ENCODE results near the gene CEP164. TPM values are rescaled to one million over a fixed set of nuclear protein-coding genes. Genes with fewer than 3 reads are reported as not detected.

The CEP164 gene
- total and polyA plus RNA-seq, 8 donors: 27.4 to 43.6 (median 33.5) TPM

DNA sequence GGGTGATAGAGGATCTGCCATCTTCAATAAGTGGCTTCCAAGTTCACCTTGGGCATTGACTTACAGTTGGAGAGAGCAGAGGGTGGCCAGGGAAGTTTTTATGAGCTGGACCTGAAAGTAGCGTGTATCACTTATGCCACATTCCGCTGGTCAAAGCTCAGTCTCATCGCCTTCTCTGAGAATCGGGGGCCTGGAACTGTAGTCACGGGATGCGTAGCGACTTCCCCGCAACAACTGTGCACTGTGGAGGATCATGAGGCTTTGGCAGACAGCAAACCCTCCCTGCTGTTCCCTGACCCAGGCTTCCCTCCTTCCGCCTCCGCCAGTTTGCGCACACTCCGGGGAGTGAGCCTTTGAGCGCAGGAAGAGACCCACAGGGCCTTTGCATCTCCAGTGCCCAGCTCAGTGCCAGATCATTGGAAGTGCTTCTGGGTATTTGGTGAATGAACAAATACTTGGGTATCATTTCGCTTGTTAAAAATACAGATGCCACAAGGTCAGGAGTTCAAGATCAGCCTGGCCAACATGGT is 95.5 kb downstream of the CEP164 start:
- no peak overlapping the region for H3K4me3 ChIP-seq
- no peaks in the 10 kb centered on the region for H3K36me3 ChIP-seq
- peaks cover 0 to 3% of the 10 kb centered on the region in 2 donors for H3K4me1 ChIP-seq
- H3K9me3 ChIP-seq: no peaks in the 10 kb centered on the region
- TF ChIP-seq, protein P1, sequence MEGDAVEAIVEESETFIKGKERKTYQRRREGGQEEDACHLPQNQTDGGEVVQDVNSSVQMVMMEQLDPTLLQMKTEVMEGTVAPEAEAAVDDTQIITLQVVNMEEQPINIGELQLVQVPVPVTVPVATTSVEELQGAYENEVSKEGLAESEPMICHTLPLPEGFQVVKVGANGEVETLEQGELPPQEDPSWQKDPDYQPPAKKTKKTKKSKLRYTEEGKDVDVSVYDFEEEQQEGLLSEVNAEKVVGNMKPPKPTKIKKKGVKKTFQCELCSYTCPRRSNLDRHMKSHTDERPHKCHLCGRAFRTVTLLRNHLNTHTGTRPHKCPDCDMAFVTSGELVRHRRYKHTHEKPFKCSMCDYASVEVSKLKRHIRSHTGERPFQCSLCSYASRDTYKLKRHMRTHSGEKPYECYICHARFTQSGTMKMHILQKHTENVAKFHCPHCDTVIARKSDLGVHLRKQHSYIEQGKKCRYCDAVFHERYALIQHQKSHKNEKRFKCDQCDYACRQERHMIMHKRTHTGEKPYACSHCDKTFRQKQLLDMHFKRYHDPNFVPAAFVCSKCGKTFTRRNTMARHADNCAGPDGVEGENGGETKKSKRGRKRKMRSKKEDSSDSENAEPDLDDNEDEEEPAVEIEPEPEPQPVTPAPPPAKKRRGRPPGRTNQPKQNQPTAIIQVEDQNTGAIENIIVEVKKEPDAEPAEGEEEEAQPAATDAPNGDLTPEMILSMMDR (IDR thresholded peaks at IDR 0.05): no peak
- intact Hi-C loops (cut with DNase I): loop anchor here in 1 of 2 donors (10.0 kb wide), 1 partner anchor 382 kb away; no protein-coding TSS in a partner anchor
- DNase-seq (peak in 1 of 4 donors; percentile 4), ATAC-seq (no peak)
- no peak overlapping the region for H3K27ac ChIP-seq
- H3K27me3 ChIP-seq: peaks cover 0 to 6% of the 10 kb centered on the region in 2 donors

DNA sequence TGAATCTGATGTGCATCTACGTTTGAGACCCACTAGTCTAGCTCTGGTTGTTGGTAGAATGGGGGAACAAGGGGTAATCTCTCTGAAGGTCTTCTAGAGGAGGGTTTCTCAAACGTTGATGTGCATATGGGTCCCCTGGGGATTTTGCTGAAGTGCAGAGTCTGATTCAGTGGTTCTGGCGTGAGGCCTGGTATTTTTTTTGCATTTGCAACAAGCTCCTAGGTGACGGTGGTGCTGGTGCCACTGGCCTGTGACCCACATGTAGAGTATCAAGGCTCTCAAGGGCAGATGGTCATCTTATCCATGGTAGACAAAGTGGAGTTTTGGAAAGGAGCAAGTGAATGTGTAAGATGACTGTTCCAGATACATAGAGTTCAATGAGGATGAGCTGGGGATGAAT is 97.1 kb downstream of the CEP164 start:
- Histone ChIP-seq H3K9me3 (no peaks in the 10 kb centered on the region), H3K4me1 (peaks cover 0 to 3% of the 10 kb centered on the region in 2 donors), H3K27me3 (peaks cover 0 to 6% of the 10 kb centered on the region in 2 donors), H3K4me3 (no peak overlapping the region), H3K27ac (no peak overlapping the region), H3K36me3 (no peaks in the 10 kb centered on the region)
- ATAC-seq: no peak
- intact Hi-C loops (cut with DNase I): loop anchor here in 1 of 2 donors (10.0 kb wide), 1 partner anchor 380 kb away; no protein-coding TSS in a partner anchor
- TF ChIP-seq, protein P1 (IDR thresholded peaks at IDR 0.05): no peak
- no peak for DNase-seq

DNA sequence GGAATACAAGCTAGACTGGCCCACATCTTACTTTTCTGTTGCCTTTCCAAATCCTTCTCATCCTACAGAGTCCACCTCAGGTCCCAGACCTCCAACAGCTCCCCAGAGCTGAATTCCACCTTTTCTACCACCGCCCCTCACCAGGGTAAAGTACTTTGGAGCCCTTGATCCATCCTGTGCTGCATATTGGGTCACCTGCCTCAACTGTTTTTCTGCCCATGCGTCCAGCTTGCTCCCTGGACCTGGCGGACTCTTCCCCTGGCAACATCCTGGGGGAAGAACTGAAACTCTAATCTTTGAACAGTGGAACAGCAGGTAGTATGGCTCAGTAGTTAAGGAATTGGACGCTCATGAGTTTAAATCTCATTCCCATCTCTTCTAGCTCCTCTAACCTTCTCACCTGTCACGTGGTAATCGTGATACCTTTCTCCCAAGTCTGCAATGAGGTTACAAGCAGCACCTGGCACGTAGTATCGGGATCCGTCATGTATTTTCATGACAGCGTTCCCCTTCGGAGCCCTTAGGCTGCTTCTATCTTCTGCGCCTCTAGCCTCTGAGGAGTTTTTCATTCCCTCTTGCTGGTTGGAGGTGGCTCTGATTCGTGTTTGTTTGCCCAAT is 98.1 kb downstream of the CEP164 start:
- Histone ChIP-seq H3K4me1 (peaks cover 0 to 3% of the 10 kb centered on the region in 2 donors), H3K27ac (no peak overlapping the region), H3K4me3 (no peak overlapping the region), H3K36me3 (no peaks in the 10 kb centered on the region), H3K9me3 (no peaks in the 10 kb centered on the region), H3K27me3 (peaks cover 0 to 6% of the 10 kb centered on the region in 2 donors)
- DNase-seq (peak in 1 of 4 donors; percentile 2), ATAC-seq (no peak)
- TF ChIP-seq, protein P1 (IDR thresholded peaks at IDR 0.05): no peak
- intact Hi-C loops (cut with DNase I): loop anchor here in 1 of 2 donors (10.0 kb wide), 1 partner anchor 379 kb away; no protein-coding TSS in a partner anchor

DNA sequence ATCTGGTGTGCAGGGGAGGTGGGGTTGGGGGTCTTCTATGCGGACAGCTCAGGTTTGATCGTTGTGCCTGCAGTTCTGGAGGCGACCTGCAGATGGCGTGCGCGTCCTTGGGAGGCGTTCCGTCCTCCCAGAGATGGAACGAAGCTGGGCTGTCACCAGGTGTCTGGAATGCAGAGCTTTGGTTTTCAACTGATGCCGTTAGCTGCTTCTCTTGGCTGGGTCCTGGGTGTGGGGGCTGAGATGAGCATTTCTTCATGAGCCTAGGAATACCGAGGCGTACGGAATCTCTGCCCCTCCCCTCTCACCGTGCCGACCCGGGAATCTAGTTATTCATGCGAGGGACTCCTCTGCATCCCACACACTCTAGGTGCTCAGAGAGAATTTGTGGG is 98.6 kb downstream of the CEP164 start:
- Histone ChIP-seq H3K36me3 (no peaks in the 10 kb centered on the region), H3K27me3 (peaks cover 0 to 6% of the 10 kb centered on the region in 2 donors), H3K9me3 (no peaks in the 10 kb centered on the region), H3K27ac (no peak overlapping the region), H3K4me1 (peaks cover 0 to 3% of the 10 kb centered on the region in 2 donors), H3K4me3 (no peak overlapping the region)
- intact Hi-C loops (cut with DNase I): loop anchor here in 1 of 2 donors (10.0 kb wide), 1 partner anchor 379 kb away; no protein-coding TSS in a partner anchor
- ATAC-seq (peak; percentile 92), DNase-seq (peak; percentile 49 to 89 (median 70))
- TF ChIP-seq, protein P1 (IDR thresholded peaks at IDR 0.05): peak; percentile 84 to 88

DNA sequence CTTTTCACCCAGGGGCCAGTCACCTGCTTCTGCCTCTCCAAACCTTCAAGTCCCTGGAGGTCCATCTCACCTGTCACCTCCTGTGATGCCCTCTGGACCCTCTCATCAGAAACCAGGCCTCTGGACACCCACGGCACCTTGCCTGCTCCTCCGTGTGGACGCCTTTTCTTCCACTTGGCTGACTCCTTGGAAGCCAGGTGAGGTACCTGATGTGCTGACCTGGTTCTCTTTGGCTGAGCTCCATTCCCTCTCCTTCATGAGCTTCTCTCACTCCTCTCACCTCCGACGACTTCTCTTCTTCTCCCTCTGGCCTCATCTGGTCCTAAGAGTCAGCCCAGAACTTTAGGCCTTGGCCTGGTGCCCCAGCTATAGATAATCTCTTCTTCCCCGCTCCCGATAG is 99.3 kb downstream of the CEP164 start:
- H3K4me1 ChIP-seq: peaks cover 0 to 3% of the 10 kb centered on the region in 2 donors
- no peak for DNase-seq
- TF ChIP-seq, protein P1 (IDR thresholded peaks at IDR 0.05): no peak
- no peak for ATAC-seq
- no peaks in the 10 kb centered on the region for H3K36me3 ChIP-seq
- H3K9me3 ChIP-seq: no peaks in the 10 kb centered on the region
- peaks cover 0 to 6% of the 10 kb centered on the region in 2 donors for H3K27me3 ChIP-seq
- H3K27ac ChIP-seq: no peak overlapping the region
- no peak overlapping the region for H3K4me3 ChIP-seq
- intact Hi-C loops (cut with DNase I): loop anchor here in 1 of 2 donors (10.0 kb wide), 1 partner anchor 378 kb away; no protein-coding TSS in a partner anchor
